ENCODE measurements around the gene HOXB7.

Gene HOXB7

GRCh38 chr17:48565022-48565554 lies 45.7 kb downstream of the HOXB7 start:
- peaks cover 6% of the 10 kb centered on the region for H3K27me3 Mint-ChIP-seq
- H3K36me3 Mint-ChIP-seq: peaks cover 3% of the 10 kb centered on the region
- no peak overlapping the region for H3K4me3 Mint-ChIP-seq
- peak overlapping the region; percentile 75 for H3K27ac Mint-ChIP-seq
- peaks cover 24% of the 10 kb centered on the region for H3K4me1 Mint-ChIP-seq
- H3K9me3 Mint-ChIP-seq: no peaks in the 10 kb centered on the region

- H3K36me3 Mint-ChIP-seq: peaks cover 3% of the 10 kb centered on the region
- peak overlapping the region; percentile 75 for H3K27ac Mint-ChIP-seq
- H3K9me3 Mint-ChIP-seq: no peaks in the 10 kb centered on the region
- H3K4me3 Mint-ChIP-seq: no peak overlapping the region
- peaks cover 24% of the 10 kb centered on the region for H3K4me1 Mint-ChIP-seq
- peaks cover 6% of the 10 kb centered on the region for H3K27me3 Mint-ChIP-seq
Observed at GRCh38 chr17:48564188-48565021, 46.4 kb downstream of the HOXB7 start.

- no peak overlapping the region for H3K27ac Mint-ChIP-seq
- peaks cover 4% of the 10 kb centered on the region for H3K27me3 Mint-ChIP-seq
- no peaks in the 10 kb centered on the region for H3K9me3 Mint-ChIP-seq
- peaks cover 3% of the 10 kb centered on the region for H3K36me3 Mint-ChIP-seq
- no peak overlapping the region for H3K4me3 Mint-ChIP-seq
- peaks cover 21% of the 10 kb centered on the region for H3K4me1 Mint-ChIP-seq
Observed at GRCh38 chr17:48563867-48564187, 47.0 kb downstream of the HOXB7 start.

GRCh38 chr17:48563385-48563838 lies 47.4 kb downstream of the HOXB7 start:
- H3K36me3 Mint-ChIP-seq: peaks cover 3% of the 10 kb centered on the region
- no peak overlapping the region for H3K4me3 Mint-ChIP-seq
- H3K27me3 Mint-ChIP-seq: peaks cover 2% of the 10 kb centered on the region
- H3K27ac Mint-ChIP-seq: no peak overlapping the region
- H3K4me1 Mint-ChIP-seq: peaks cover 17% of the 10 kb centered on the region
- no peaks in the 10 kb centered on the region for H3K9me3 Mint-ChIP-seq

- Mint-ChIP-seq H3K4me1 (peaks cover 15% of the 10 kb centered on the region), H3K27me3 (no peaks in the 10 kb centered on the region), H3K9me3 (no peaks in the 10 kb centered on the region), H3K36me3 (peaks cover 3% of the 10 kb centered on the region), H3K4me3 (no peak overlapping the region), H3K27ac (no peak overlapping the region)
Observed at GRCh38 chr17:48562934-48563333, 47.9 kb downstream of the HOXB7 start.

GRCh38 chr17:48561884-48562810 lies 48.7 kb downstream of the HOXB7 start:
- H3K27ac Mint-ChIP-seq: no peak overlapping the region
- H3K9me3 Mint-ChIP-seq: no peaks in the 10 kb centered on the region
- H3K27me3 Mint-ChIP-seq: no peaks in the 10 kb centered on the region
- no peak overlapping the region for H3K4me3 Mint-ChIP-seq
- peaks cover 3% of the 10 kb centered on the region for H3K36me3 Mint-ChIP-seq
- peaks cover 15% of the 10 kb centered on the region for H3K4me1 Mint-ChIP-seq

- Mint-ChIP-seq H3K36me3 (peaks cover 3% of the 10 kb centered on the region), H3K9me3 (no peaks in the 10 kb centered on the region), H3K4me1 (peaks cover 29% of the 10 kb centered on the region), H3K27ac (peak overlapping the region; percentile 41), H3K27me3 (peaks cover under 1% of the 10 kb centered on the region), H3K4me3 (no peak overlapping the region)
Observed at GRCh38 chr17:48559840-48560817, 50.7 kb downstream of the HOXB7 start.

GRCh38 chr17:48559122-48559839 lies 51.5 kb downstream of the HOXB7 start:
- peaks cover 3% of the 10 kb centered on the region for H3K36me3 Mint-ChIP-seq
- peaks cover 1% of the 10 kb centered on the region for H3K27me3 Mint-ChIP-seq
- peaks cover 31% of the 10 kb centered on the region for H3K4me1 Mint-ChIP-seq
- no peak overlapping the region for H3K4me3 Mint-ChIP-seq
- H3K27ac Mint-ChIP-seq: no peak overlapping the region
- H3K9me3 Mint-ChIP-seq: no peaks in the 10 kb centered on the region

GRCh38 chr17:48558831-48559121 lies 52.0 kb downstream of the HOXB7 start:
- no peaks in the 10 kb centered on the region for H3K9me3 Mint-ChIP-seq
- H3K27me3 Mint-ChIP-seq: peaks cover 1% of the 10 kb centered on the region
- H3K4me1 Mint-ChIP-seq: peaks cover 31% of the 10 kb centered on the region
- no peak overlapping the region for H3K4me3 Mint-ChIP-seq
- H3K27ac Mint-ChIP-seq: no peak overlapping the region
- peaks cover 3% of the 10 kb centered on the region for H3K36me3 Mint-ChIP-seq

- no peak overlapping the region for H3K27ac Mint-ChIP-seq
- H3K4me1 Mint-ChIP-seq: peaks cover 31% of the 10 kb centered on the region
- peaks cover 3% of the 10 kb centered on the region for H3K36me3 Mint-ChIP-seq
- H3K9me3 Mint-ChIP-seq: no peaks in the 10 kb centered on the region
- no peak overlapping the region for H3K4me3 Mint-ChIP-seq
- peaks cover 1% of the 10 kb centered on the region for H3K27me3 Mint-ChIP-seq
Observed at GRCh38 chr17:48558057-48558830, 52.6 kb downstream of the HOXB7 start.

Data from activated naive CD4-positive, alpha-beta T cell treated with anti-CD3 and anti-CD28 coated beads, Interleukin-2, amount 50 U/mL, for 24 hours (primary cell).